Esophagus squamous epithelium (tissue), 5 donors: Measurements from ENCODE around the gene OPA3. TPM values are rescaled to one million over a fixed set of nuclear protein-coding genes. Genes with fewer than 3 reads are reported as not detected.
"Not testable (repeated sequence)": the region's sequence is repeated elsewhere in the genome, so short reads cannot be mapped to it uniquely, and the experiment has no call there.

Source experiments
- DNase-seq: peaks from one replicate; lab custom pipeline; 2025; lab: John Stamatoyannopoulos, UW
- H3K27ac ChIP-seq, 4 donors: fragments of 200-600 bp; sonication (generic); one replicate each; pipeline ENCODE4 v1.5.1; 2016 to 2019; ENCODE audit warnings: mild to moderate bottlenecking in 1 of 4
- H3K27me3 ChIP-seq, 4 donors: fragments of 200-600 bp; sonication (generic); 1 replicate in 3 of 4; 2 replicates in 1 of 4; pipeline versions ENCODE4 v1.5.1 to v1.6.0; 2017 to 2021; ENCODE audit warnings: antibody characterized with exemption in 1 of 4
- H3K36me3 ChIP-seq, 3 donors: fragments of 200-600 bp; sonication (generic); one replicate each; pipeline ENCODE4 v1.5.1; 2016 to 2019
- H3K4me1 ChIP-seq, 3 donors: fragments of 200-600 bp; sonication (generic); one replicate each; pipeline ENCODE4 v1.5.1; 2017 to 2019
- H3K4me3 ChIP-seq, 4 donors: fragments of 200-600 bp; sonication (generic); 1 replicate in 3 of 4; 2 replicates in 1 of 4; pipeline ENCODE4 v1.5.1; 2016 to 2019; ENCODE audit warnings: mild to moderate bottlenecking in 2 of 4, moderate library complexity in 1 of 4
- H3K9me3 ChIP-seq, 3 donors: fragments of 200-600 bp; sonication (generic); one replicate each; pipeline ENCODE4 v1.5.1; 2016 to 2019
- CTCF ChIP-seq, 6 experiments: fragments of 450-650 bp in 4 of 6; fragments of 200-600 bp in 2 of 6; sonication (generic) in 2 of 6; IDR thresholded peaks; one replicate each; pipeline ENCODE4 v1.5.1; 2016 to 2019; ENCODE audit warnings: antibody characterized with exemption in 6 of 6, mild to moderate bottlenecking in 4 of 6, moderate library complexity in 4 of 6
- POLR2A ChIP-seq, 4 donors: fragments of 450-650 bp; IDR thresholded peaks; one replicate each; pipeline ENCODE4 v1.6.1; 2017; ENCODE audit warnings: antibody characterized with exemption in 4 of 4, mild to moderate bottlenecking in 4 of 4, moderate library complexity in 3 of 4
- WGBS, 2 donors: methylation state at CpG; one replicate each; pipeline ENCODE4 v1.1.5; 2018; 5-methylcytosine and 5-hydroxymethylcytosine counted together
- intact Hi-C: fragments of 100-400 bp; cut with DNase I; formaldehyde crosslinking; loops from one replicate; pipeline ENCODE4 v1.15.0; 2022
- total RNA-seq, 4 donors: library from RNA; depleted of rRNA; stranded (reverse); fragments of >200 nt; gene quantifications; one replicate each; pipeline ENCODE4 v1.1.0, GENCODE V29; 2016
- donor health status: DM: yes; HTN: yes; CAD: no.

Gene OPA3
- 10 to 100 TPM in 2 of 4 donors, 1 to 10 TPM in 2; 4.7 to 12.4 (median 10.1) TPM for total RNA-seq

- peak; percentile 99 for DNase-seq
- no peaks in the 10 kb centered on the region for H3K9me3 ChIP-seq
- intact Hi-C loops, result no loop called here
- no peaks in the 10 kb centered on the region for H3K36me3 ChIP-seq
- H3K4me3 ChIP-seq, result peak within 1 kb of the TSS; percentile 60 to 89 (median 76)
- H3K4me1 ChIP-seq, result peaks cover 3 to 37% (median 12%) of the 10 kb centered on the region in 3 donors
- H3K27me3 ChIP-seq, result no peaks in the 10 kb centered on the region
- H3K27ac ChIP-seq, result peak within 1 kb of the TSS; percentile 96 to 99 (median 99)
- WGBS, 2 donors, result 0% methylated on average over 4 to 8 of the region's 63 CpGs
- peak in 3 of 4 donors; percentile 21 to 41 (median 38) for TF ChIP-seq POLR2A (IDR thresholded peaks at IDR 0.05)
- peak in 3 of 6 experiments; percentile 17 to 45 (median 31) for TF ChIP-seq CTCF (IDR thresholded peaks at IDR 0.05)
Measured at GRCh38 chr19:45584332-45585157, at the start of gene OPA3. OPA3 (minus strand) TSS chr19:45584802; CDS start chr19:45584764, 38 bp downstream.

GRCh38 chr19:45632468-45633196 is 48.0 kb upstream of the OPA3 start:
- peaks cover under 1 to 48% (median 15%) of the 10 kb centered on the region in 3 donors for H3K4me1 ChIP-seq
- TF ChIP-seq CTCF (IDR thresholded peaks at IDR 0.05) (no peak), POLR2A (IDR thresholded peaks at IDR 0.05) (no peak)
- peak overlapping the region; percentile 78 to 90 (median 81) for H3K27ac ChIP-seq
- no peaks in the 10 kb centered on the region for H3K27me3 ChIP-seq
- H3K9me3 ChIP-seq, result no peaks in the 10 kb centered on the region
- peaks cover 0 to 25% (median 9%) of the 10 kb centered on the region in 3 donors for H3K36me3 ChIP-seq
- no peak overlapping the region for H3K4me3 ChIP-seq
- 50 to 58% methylated on average over 13 to 17 of the region's 27 CpGs for WGBS, 2 donors
- DNase-seq, result no peak
- intact Hi-C loops, result no loop called here

DNA sequence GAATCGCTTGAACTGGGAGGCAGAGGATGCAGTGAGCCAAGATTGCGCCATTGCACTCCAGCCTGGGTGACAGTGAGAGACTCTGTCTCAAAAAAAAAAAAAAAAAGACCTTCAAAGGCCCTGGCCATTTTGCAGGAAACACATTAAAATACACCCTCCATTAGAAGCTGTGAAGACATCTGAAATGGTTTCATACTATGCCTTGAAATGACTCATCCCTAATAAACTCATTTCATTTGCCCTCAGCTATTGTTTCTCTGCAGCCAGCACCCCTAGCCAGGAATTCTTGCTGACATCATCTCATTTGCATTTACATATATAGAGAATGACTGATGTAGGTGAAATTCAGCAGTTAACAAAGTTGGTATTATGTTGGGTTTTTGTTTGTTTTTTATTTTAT is 45.9 kb upstream of the OPA3 start:
- peaks cover 0 to 47% (median 19%) of the 10 kb centered on the region in 3 donors for H3K36me3 ChIP-seq
- peak overlapping the region in 3 of 4 donors; percentile 78 to 90 (median 81) for H3K27ac ChIP-seq
- WGBS, 2 donors, result 39 to 60% methylated on average over 2 of the region's 2 CpGs
- TF ChIP-seq CTCF (IDR thresholded peaks at IDR 0.05), result no peak
- TF ChIP-seq POLR2A (IDR thresholded peaks at IDR 0.05), result no peak
- intact Hi-C loops, result no loop called here
- no peak for DNase-seq
- H3K27me3 ChIP-seq, result no peaks in the 10 kb centered on the region
- peaks cover 0 to 36% (median 15%) of the 10 kb centered on the region in 3 donors for H3K4me1 ChIP-seq
- no peaks in the 10 kb centered on the region for H3K9me3 ChIP-seq
- H3K4me3 ChIP-seq, result no peak overlapping the region

DNA sequence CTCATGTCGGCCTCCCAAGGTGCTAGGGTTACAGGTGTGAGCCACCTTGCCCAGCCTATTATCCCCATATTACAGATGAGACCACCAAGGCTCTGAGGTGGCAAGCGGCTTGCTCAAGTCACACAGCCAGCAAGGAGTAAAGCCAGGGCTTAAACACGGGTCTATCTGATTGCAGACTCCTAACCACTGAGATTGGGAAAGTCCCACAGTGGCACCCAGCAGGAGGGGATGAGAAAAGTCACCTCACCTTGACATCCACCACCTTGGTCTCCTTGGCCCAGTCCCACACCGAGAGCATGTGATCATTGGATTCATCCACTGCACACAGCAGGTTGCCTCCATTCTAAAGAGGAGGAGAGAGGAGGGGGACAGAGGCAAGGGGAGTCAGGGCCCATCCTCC is 45.1 kb upstream of the OPA3 start:
- peaks cover 0 to 36% (median 15%) of the 10 kb centered on the region in 3 donors for H3K4me1 ChIP-seq
- 40% methylated on average over 1 of the region's 4 CpGs; no CpG with 5 or more reads in 1 of the 2 donors for WGBS, 2 donors
- intact Hi-C loops, result no loop called here
- peaks cover 0 to 54% (median 19%) of the 10 kb centered on the region in 3 donors for H3K36me3 ChIP-seq
- TF ChIP-seq POLR2A (IDR thresholded peaks at IDR 0.05) (no peak), CTCF (IDR thresholded peaks at IDR 0.05) (no peak)
- peak overlapping the region in 3 of 4 donors; percentile 78 to 90 (median 81) for H3K27ac ChIP-seq
- H3K9me3 ChIP-seq, result no peaks in the 10 kb centered on the region
- H3K27me3 ChIP-seq, result no peaks in the 10 kb centered on the region
- DNase-seq, result no peak
- H3K4me3 ChIP-seq, result no peak overlapping the region

GRCh38 chr19:45628219-45628618 is 43.6 kb upstream of the OPA3 start:
- intact Hi-C loops, DNase-seq: not testable (repeated sequence)

More at GRCh38 chr19:45628219-45628618, 43.6 kb upstream of the OPA3 start:
- peaks cover 0 to 69% (median 22%) of the 10 kb centered on the region in 3 donors for H3K36me3 ChIP-seq
- not testable (repeated sequence) for H3K27me3 ChIP-seq, H3K9me3 ChIP-seq, H3K4me3 ChIP-seq, H3K27ac ChIP-seq
- H3K4me1 ChIP-seq, result peaks cover 0 to 36% (median 15%) of the 10 kb centered on the region in 3 donors
- WGBS, 2 donors, result 88 to 93% methylated on average over 4 to 6 of the region's 7 CpGs
